ENCODE measurements around the gene WNK4. TPM values are rescaled to one million over a fixed set of nuclear protein-coding genes. Genes with fewer than 3 reads are reported as not detected.

Gene WNK4
- total and polyA plus RNA-seq, 2 donors (not counting 1 experiment from before 2014, with no cell fraction given), result under 0.01 to 0.35 TPM

DNA sequence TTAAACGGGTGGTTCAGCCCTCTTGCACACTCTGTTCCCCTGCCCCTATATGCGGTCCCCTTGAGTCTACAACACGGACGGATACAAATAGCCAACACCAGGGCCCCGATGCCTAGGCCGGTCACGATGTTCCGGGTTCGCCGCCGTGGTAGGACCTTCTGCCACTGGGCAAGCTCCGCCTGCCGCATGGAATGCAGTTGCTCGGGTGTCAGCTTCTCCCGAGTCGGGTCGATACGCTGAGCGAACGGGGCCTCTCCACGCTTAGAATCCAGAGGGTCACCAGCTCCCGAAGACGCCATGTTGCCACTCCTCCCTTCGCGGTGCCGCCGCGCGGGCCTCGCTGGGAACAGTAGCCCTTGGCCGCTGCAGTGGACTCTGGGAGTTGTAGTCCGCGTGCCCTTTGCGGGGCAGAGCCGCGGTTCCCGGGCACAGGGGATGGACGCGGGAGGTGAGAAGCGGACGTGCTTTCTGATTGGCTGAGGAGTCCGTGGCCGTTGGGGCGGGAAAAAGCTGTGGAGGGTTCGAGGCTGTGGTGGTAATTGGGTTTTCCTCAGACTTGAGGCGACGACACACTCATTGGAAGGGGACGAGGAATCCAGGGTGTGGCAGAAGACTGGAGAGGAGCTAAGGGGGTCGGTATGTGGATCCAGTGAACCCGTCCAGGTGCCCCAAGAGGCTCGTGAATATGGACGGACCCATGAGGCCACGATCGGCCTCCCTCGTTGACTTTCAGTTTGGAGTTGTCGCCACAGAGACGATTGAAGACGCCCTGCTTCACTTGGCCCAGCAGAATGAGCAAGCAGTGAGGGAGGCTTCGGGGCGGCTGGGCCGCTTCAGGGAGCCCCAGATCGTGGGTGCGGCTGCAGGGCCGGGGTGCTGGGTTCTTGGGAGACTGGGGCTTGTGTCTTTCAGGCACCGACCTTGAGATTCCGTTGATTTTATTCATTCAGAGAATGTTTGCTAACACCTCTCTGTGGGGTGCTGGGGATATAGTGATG lies 18.3 kb downstream of the WNK4 start, which contains the start of the genes CNTD1 and COA3:
TSS of gene CNTD1 (plus strand) at position 479 of the 998 bp plus-strand sequence. CDS start at position 686, 207 bp downstream.
TSS of gene COA3 (minus strand) at position 322 of the 998 bp plus-strand sequence. CDS start at position 299, 23 bp downstream.
- no peaks in the 10 kb centered on the region for H3K27me3 ChIP-seq (ENCODE audit: control insufficient read depth, insufficient read depth, low read length)
- H3K36me3 ChIP-seq (ENCODE audit: control insufficient read depth, insufficient read depth, low read length), result peaks cover 3% of the 10 kb centered on the region
- H3K79me2 ChIP-seq (ENCODE audit: control insufficient read depth, insufficient read depth, low read length), result peaks cover 5% of the 10 kb centered on the region
- no peaks in the 10 kb centered on the region for H3K9me3 ChIP-seq (ENCODE audit: control insufficient read depth, insufficient read depth, low read depth, low read length)
- peak; percentile 82 to 84 for DNase-seq (ENCODE audit: low read depth in 2 of 2)
- H3K4me1 ChIP-seq (ENCODE audit: control insufficient read depth, extremely low read depth, insufficient read depth, low read length), result no peaks in the 10 kb centered on the region
- H3K9ac ChIP-seq (ENCODE audit: insufficient read depth, low read length), result peak within 1 kb of the TSS; percentile 75
- peak within 1 kb of the TSS; percentile 59 to 96 (median 88) for H3K4me3 ChIP-seq (replicated peaks in 1 of 4; ENCODE audit: control extremely low read depth in 1 of 4, insufficient read depth in 1 of 4, low read depth in 3 of 4, low read length in 4 of 4)
- H4K20me1 ChIP-seq (ENCODE audit: control insufficient read depth, extremely low read depth, insufficient read depth, low read length), result no peaks in the 10 kb centered on the region
- TF ChIP-seq, protein P1, sequence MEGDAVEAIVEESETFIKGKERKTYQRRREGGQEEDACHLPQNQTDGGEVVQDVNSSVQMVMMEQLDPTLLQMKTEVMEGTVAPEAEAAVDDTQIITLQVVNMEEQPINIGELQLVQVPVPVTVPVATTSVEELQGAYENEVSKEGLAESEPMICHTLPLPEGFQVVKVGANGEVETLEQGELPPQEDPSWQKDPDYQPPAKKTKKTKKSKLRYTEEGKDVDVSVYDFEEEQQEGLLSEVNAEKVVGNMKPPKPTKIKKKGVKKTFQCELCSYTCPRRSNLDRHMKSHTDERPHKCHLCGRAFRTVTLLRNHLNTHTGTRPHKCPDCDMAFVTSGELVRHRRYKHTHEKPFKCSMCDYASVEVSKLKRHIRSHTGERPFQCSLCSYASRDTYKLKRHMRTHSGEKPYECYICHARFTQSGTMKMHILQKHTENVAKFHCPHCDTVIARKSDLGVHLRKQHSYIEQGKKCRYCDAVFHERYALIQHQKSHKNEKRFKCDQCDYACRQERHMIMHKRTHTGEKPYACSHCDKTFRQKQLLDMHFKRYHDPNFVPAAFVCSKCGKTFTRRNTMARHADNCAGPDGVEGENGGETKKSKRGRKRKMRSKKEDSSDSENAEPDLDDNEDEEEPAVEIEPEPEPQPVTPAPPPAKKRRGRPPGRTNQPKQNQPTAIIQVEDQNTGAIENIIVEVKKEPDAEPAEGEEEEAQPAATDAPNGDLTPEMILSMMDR (conservative IDR thresholded peaks at IDR 0.05 in 1 of 2, IDR thresholded peaks at IDR 0.05 in 1 of 2; ENCODE audit: low read depth in 1 of 2, low read length in 2 of 2), result peak in 1 of 2 donors; percentile 2
- no peak for TF ChIP-seq EZH2 (IDR thresholded peaks at IDR 0.05; ENCODE audit: low read length, missing control alignments)
- peak within 1 kb of the TSS; percentile 94 for H3K4me2 ChIP-seq (ENCODE audit: extremely low read depth, insufficient read depth, low read length)
- peak within 1 kb of the TSS; percentile 94 for H2AFZ ChIP-seq (ENCODE audit: low read length)
- H3K27ac ChIP-seq (ENCODE audit: insufficient read depth, low read length), result peak within 1 kb of the TSS; percentile 49

DNA sequence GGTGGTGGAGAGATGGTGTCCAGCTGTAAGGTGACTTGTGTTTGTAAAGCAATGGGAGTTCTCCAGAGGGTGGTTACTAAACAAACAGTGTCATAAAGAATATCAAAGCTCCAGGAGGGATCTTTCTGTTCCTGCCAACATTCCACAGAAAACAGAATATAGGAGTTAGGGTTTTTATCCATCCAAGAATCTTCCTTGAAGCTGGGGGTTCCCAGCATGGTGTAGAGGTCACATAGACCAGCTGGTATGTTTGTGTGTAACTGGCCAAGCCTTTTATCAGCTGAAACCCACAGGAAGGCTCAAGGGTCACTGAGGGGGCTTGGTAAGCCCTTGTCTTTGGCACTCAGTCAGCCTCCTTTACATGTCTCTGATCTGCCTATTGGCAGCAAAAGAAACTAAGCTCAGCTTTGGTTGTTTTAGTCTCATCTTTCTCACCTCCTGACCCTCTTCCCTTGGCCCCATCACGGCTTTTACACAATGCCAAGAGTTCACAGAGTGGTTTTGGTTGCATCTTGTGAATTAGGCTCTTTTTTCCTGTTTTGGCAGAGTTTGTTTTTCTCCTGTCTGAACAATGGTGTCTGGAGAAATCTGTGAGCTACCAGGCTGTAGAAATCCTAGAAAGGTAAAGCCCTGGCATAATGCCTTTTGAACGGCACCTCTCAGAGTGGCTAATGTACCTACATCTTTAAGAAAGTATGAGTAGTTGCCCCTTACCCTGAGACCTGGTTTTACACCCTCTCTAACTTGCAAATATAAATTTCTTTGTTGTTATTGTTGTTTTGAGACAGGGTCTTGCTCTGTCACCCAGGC lies 22.9 kb downstream of the WNK4 start:
- Histone ChIP-seq H3K4me3 (replicated peaks in 1 of 4; ENCODE audit: control extremely low read depth in 1 of 4, insufficient read depth in 1 of 4, low read depth in 3 of 4, low read length in 4 of 4) (no peak overlapping the region), H4K20me1 (ENCODE audit: control insufficient read depth, extremely low read depth, insufficient read depth, low read length) (no peaks in the 10 kb centered on the region), H3K9me3 (ENCODE audit: control insufficient read depth, insufficient read depth, low read depth, low read length) (no peaks in the 10 kb centered on the region), H2AFZ (ENCODE audit: low read length) (no peak overlapping the region), H3K4me1 (ENCODE audit: control insufficient read depth, extremely low read depth, insufficient read depth, low read length) (no peaks in the 10 kb centered on the region), H3K27ac (ENCODE audit: insufficient read depth, low read length) (no peak overlapping the region), H3K9ac (ENCODE audit: insufficient read depth, low read length) (no peak overlapping the region), H3K79me2 (ENCODE audit: control insufficient read depth, insufficient read depth, low read length) (no peaks in the 10 kb centered on the region), H3K4me2 (ENCODE audit: extremely low read depth, insufficient read depth, low read length) (no peak overlapping the region), H3K36me3 (ENCODE audit: control insufficient read depth, insufficient read depth, low read length) (no peaks in the 10 kb centered on the region), H3K27me3 (ENCODE audit: control insufficient read depth, insufficient read depth, low read length) (no peaks in the 10 kb centered on the region)
- TF ChIP-seq, protein P1 (conservative IDR thresholded peaks at IDR 0.05 in 1 of 2, IDR thresholded peaks at IDR 0.05 in 1 of 2; ENCODE audit: low read depth in 1 of 2, low read length in 2 of 2), result no peak
- TF ChIP-seq EZH2 (IDR thresholded peaks at IDR 0.05; ENCODE audit: low read length, missing control alignments), result no peak
- peak; percentile 19 to 36 for DNase-seq (ENCODE audit: low read depth in 2 of 2)

Measured in fibroblast of lung (primary cell).